ENCODE data around the gene CTNNA3.
A peak's percentile ranks its signal among the peaks of the same experiment; 100 is the strongest.

Gene CTNNA3

GRCh38 chr10:66021423-66021822 is 1674.6 kb downstream of the CTNNA3 start:
- no peak for DNase-seq

GRCh38 chr10:66008221-66008620 is 1687.8 kb downstream of the CTNNA3 start:
- no peak for DNase-seq

- no peak for DNase-seq
Measured at GRCh38 chr10:66006411-66006810, 1689.6 kb downstream of the CTNNA3 start.

GRCh38 chr10:65993451-65993850 is 1702.5 kb downstream of the CTNNA3 start:
- no peak for DNase-seq

- DNase-seq = peak; percentile 32
Measured at GRCh38 chr10:65968871-65969270, 1727.1 kb downstream of the CTNNA3 start.

- peak; percentile 32 for DNase-seq
Measured at GRCh38 chr10:65968437-65968836, 1727.6 kb downstream of the CTNNA3 start.

GRCh38 chr10:65964205-65964604 is 1731.8 kb downstream of the CTNNA3 start:
- DNase-seq = no peak

- no peak for DNase-seq
Measured at GRCh38 chr10:65952086-65952485, 1743.9 kb downstream of the CTNNA3 start.

GRCh38 chr10:65950075-65950474 is 1745.9 kb downstream of the CTNNA3 start:
- no peak for DNase-seq

GRCh38 chr10:65949526-65949925 is 1746.5 kb downstream of the CTNNA3 start:
- no peak for DNase-seq

- no peak for DNase-seq
Measured at GRCh38 chr10:65945061-65945460, 1750.9 kb downstream of the CTNNA3 start.

GRCh38 chr10:65943451-65943850 is 1752.5 kb downstream of the CTNNA3 start:
- DNase-seq = no peak

GRCh38 chr10:65940816-65941662 is 1755.0 kb downstream of the CTNNA3 start:
- DNase-seq = no peak

GRCh38 chr10:65940105-65940504 is 1755.9 kb downstream of the CTNNA3 start:
- no peak for DNase-seq

GRCh38 chr10:65931291-65932070 is 1764.5 kb downstream of the CTNNA3 start:
- DNase-seq = peak; percentile 34

GRCh38 chr10:65911151-65911835 is 1784.7 kb downstream of the CTNNA3 start:
- DNase-seq = no peak

GRCh38 chr10:65910209-65910608 is 1785.8 kb downstream of the CTNNA3 start:
- DNase-seq = no peak

- no peak for DNase-seq
Measured at GRCh38 chr10:65907199-65907712, 1788.7 kb downstream of the CTNNA3 start.

GRCh38 chr10:65903620-65904019 is 1792.4 kb downstream of the CTNNA3 start:
- DNase-seq = no peak

GRCh38 chr10:65900271-65900670 is 1795.7 kb downstream of the CTNNA3 start:
- DNase-seq = no peak

GRCh38 chr10:65898055-65898454 is 1797.9 kb downstream of the CTNNA3 start:
- no peak for DNase-seq

- no peak for DNase-seq
Measured at GRCh38 chr10:65894961-65895360, 1801.0 kb downstream of the CTNNA3 start.

- DNase-seq = no peak
Measured at GRCh38 chr10:65894379-65894778, 1801.6 kb downstream of the CTNNA3 start.
